K562 (cell line): ENCODE results near the gene ATP10B.

ENCODE experiments used
- CHD1 ChIP-seq: fragments of 200-600 bp; sonication (generic); IDR thresholded peaks from one replicate; pipeline ENCODE4 v1.6.1; 2012; ENCODE audit warnings: mild to moderate bottlenecking, moderate library complexity, low read length, inconsistent platforms
- CHD4 ChIP-seq: fragments of 200-600 bp; sonication (generic); IDR thresholded peaks from 3 replicates; pipeline ENCODE4 v1.6.1; 2012; ENCODE audit warnings: low read depth, mild to moderate bottlenecking, mixed read lengths, low read length, inconsistent platforms; ENCODE audit not compliant: insufficient read depth, insufficient replicate concordance, poor library complexity, severe bottlenecking
- HNRNPH1 ChIP-seq: fragments of 200-400 bp; formaldehyde crosslinking; optimal IDR thresholded peaks from 2 replicates; pipeline ENCODE3; 2017; ENCODE audit warnings: low read depth, mild to moderate bottlenecking, low read length, moderate library complexity
- RBM25 ChIP-seq: fragments of 200-400 bp; formaldehyde crosslinking; IDR thresholded peaks from 2 replicates; pipeline ENCODE4 v1.6.1; 2018; ENCODE audit warnings: low read length, low read depth, moderate library complexity; ENCODE audit not compliant: severe bottlenecking
- SAP30 ChIP-seq: fragments of 200-600 bp; sonication (generic); IDR thresholded peaks from 2 replicates; pipeline ENCODE4 v1.6.1; 2012; ENCODE audit warnings: borderline replicate concordance, low read depth, mild to moderate bottlenecking, moderate library complexity, low read length, control low read depth, inconsistent platforms; ENCODE audit not compliant: insufficient read depth, poor library complexity, severe bottlenecking
- TF ChIP-seq, protein P1 (sequence below), 3 experiments: IDR thresholded peaks in 2 of 3; conservative IDR thresholded peaks in 1 of 3; 2 replicates each; pipeline ENCODE4 v1.5.1; 2011 to 2012; ENCODE audit warnings: low read length in 3 of 3, mild to moderate bottlenecking in 3 of 3, control low read depth in 2 of 3, improper control_type of control experiment in 1 of 3, inconsistent platforms in 1 of 3, low read depth in 1 of 3, mixed read lengths in 1 of 3, moderate library complexity in 1 of 3; ENCODE audit not compliant: insufficient read depth in 2 of 3

DNA sequence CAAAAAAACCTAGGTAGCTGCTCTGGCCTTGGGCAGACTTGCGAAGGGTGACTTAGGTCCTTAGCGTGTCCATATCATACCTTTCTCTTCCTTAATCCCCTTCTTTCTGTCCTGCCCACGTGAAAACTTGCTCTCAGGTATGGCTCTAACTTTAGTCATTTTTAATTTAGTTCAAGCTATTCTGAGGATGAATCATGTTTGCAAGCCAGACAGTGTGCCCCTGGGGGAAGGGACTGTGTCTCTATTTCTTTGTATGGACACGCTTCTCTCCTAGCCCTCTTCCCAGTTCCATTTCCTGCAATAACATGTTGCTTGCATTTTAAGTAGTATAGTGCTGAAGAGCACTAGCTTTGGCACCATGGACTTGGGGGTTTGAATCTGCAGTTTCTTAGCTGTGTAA, 309.7 kb downstream of the ATP10B start:
- TF ChIP-seq, protein P1, sequence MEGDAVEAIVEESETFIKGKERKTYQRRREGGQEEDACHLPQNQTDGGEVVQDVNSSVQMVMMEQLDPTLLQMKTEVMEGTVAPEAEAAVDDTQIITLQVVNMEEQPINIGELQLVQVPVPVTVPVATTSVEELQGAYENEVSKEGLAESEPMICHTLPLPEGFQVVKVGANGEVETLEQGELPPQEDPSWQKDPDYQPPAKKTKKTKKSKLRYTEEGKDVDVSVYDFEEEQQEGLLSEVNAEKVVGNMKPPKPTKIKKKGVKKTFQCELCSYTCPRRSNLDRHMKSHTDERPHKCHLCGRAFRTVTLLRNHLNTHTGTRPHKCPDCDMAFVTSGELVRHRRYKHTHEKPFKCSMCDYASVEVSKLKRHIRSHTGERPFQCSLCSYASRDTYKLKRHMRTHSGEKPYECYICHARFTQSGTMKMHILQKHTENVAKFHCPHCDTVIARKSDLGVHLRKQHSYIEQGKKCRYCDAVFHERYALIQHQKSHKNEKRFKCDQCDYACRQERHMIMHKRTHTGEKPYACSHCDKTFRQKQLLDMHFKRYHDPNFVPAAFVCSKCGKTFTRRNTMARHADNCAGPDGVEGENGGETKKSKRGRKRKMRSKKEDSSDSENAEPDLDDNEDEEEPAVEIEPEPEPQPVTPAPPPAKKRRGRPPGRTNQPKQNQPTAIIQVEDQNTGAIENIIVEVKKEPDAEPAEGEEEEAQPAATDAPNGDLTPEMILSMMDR (IDR thresholded peaks at IDR 0.05 in 2 of 3, conservative IDR thresholded peaks at IDR 0.05 in 1 of 3; ENCODE audit: insufficient read depth in 2 of 3, low read depth in 1 of 3, low read length in 3 of 3) = no peak
- no peak for TF ChIP-seq SAP30
- TF ChIP-seq HNRNPH1 = no peak
- no peak for TF ChIP-seq RBM25
- TF ChIP-seq CHD1 = no peak
- TF ChIP-seq CHD4 = no peak
